DND-41 (cell line): ENCODE results near the gene ISX.

Experiments
- EZH2 ChIP-seq: IDR thresholded peaks from 3 replicates; pipeline ENCODE4 v1.6.1; 2012; ENCODE audit warnings: borderline replicate concordance, low read depth, mild to moderate bottlenecking, moderate library complexity, low read length, inconsistent platforms; ENCODE audit not compliant: severe bottlenecking
- TF ChIP-seq, protein P1 (sequence below): IDR thresholded peaks from 2 replicates; pipeline ENCODE4 v1.5.1; 2012; ENCODE audit warnings: borderline replicate concordance, low read length, moderate library complexity, mild to moderate bottlenecking; ENCODE audit not compliant: poor library complexity, severe bottlenecking; ENCODE audit errors: extremely low read depth

DNA sequence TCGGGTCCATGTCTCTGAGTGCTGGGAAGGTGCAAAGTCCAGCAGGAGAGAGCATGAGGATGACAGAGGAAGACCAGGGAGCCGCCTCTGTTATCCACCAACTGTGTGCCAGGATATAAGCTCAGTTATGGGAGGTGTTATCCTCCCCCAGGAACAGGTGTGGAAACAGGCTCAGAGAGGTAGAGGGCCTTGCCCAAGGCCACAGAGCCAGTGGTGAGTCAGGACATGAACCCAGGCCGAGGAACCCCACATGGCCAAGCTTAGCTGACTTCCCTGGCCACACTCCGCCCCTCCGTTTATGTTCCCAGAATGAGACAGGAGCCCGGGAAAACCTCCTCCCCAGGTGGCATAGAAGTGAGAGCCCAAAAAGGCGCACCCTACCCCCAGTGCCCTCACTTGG is 50.3 kb downstream of the ISX start:
- TF ChIP-seq, protein P1, sequence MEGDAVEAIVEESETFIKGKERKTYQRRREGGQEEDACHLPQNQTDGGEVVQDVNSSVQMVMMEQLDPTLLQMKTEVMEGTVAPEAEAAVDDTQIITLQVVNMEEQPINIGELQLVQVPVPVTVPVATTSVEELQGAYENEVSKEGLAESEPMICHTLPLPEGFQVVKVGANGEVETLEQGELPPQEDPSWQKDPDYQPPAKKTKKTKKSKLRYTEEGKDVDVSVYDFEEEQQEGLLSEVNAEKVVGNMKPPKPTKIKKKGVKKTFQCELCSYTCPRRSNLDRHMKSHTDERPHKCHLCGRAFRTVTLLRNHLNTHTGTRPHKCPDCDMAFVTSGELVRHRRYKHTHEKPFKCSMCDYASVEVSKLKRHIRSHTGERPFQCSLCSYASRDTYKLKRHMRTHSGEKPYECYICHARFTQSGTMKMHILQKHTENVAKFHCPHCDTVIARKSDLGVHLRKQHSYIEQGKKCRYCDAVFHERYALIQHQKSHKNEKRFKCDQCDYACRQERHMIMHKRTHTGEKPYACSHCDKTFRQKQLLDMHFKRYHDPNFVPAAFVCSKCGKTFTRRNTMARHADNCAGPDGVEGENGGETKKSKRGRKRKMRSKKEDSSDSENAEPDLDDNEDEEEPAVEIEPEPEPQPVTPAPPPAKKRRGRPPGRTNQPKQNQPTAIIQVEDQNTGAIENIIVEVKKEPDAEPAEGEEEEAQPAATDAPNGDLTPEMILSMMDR, result no peak
- TF ChIP-seq EZH2, result no peak
